K562 (cell line): ENCODE results near the gene ZNF556. TPM values are rescaled to one million over a fixed set of nuclear protein-coding genes. Genes with fewer than 3 reads are reported as not detected.
A peak's percentile ranks its signal among the peaks of the same experiment; 100 is the strongest.

Experiments
- ARID1B ChIP-seq: fragments of 450-650 bp; IDR thresholded peaks from 2 replicates; pipeline ENCODE4 v1.6.1; 2016; ENCODE audit warnings: antibody characterized with exemption, mild to moderate bottlenecking, inconsistent platforms
- BCL6 ChIP-seq: fragments of 250-450 bp; sonication (Bioruptor Pico); IDR thresholded peaks from 2 replicates; pipeline ENCODE4 v1.4.0; 2020
- BRD9 ChIP-seq: fragments of 450-650 bp; IDR thresholded peaks from 2 replicates; pipeline ENCODE4 v1.6.1; 2018; ENCODE audit warnings: low read depth; ENCODE audit not compliant: partially characterized antibody
- E2F6 ChIP-seq, 2 experiments: IDR thresholded peaks; 2 replicates each; pipeline ENCODE4 v1.6.1; 2011; ENCODE audit warnings: borderline replicate concordance in 1 of 2, control low read depth in 1 of 2, low read depth in 1 of 2, low read length in 1 of 2, mild to moderate bottlenecking in 1 of 2, mixed read lengths in 1 of 2, moderate library complexity in 1 of 2; ENCODE audit not compliant: insufficient read depth in 1 of 2, insufficient read length in 1 of 2, poor library complexity in 1 of 2, severe bottlenecking in 1 of 2; ENCODE audit errors: extremely low read depth in 1 of 2
- E2F8 ChIP-seq: fragments of 450-650 bp; IDR thresholded peaks from 2 replicates; pipeline ENCODE4 v1.7.1; 2018; ENCODE audit warnings: mild to moderate bottlenecking, low read depth; ENCODE audit not compliant: partially characterized antibody
- EP300 ChIP-seq: IDR thresholded peaks from 2 replicates; pipeline ENCODE4 v1.6.1; 2012; ENCODE audit warnings: low read length, improper control_type of control experiment
- FOSL1 ChIP-seq: fragments of 200-800 bp; sonication (Bioruptor generic); conservative IDR thresholded peaks from 2 replicates; pipeline ENCODE4 v1.6.1; 2016; ENCODE audit warnings: missing genetic modification characterization, missing compliant biosample characterization
- HMG20B ChIP-seq: fragments of 250-450 bp; sonication (Bioruptor Pico); IDR thresholded peaks from 2 replicates; pipeline ENCODE4 v1.5.0; 2021; ENCODE audit warnings: mild to moderate bottlenecking
- HNRNPH1 ChIP-seq: fragments of 200-400 bp; formaldehyde crosslinking; optimal IDR thresholded peaks from 2 replicates; pipeline ENCODE3; 2017; ENCODE audit warnings: low read depth, mild to moderate bottlenecking, low read length, moderate library complexity
- MAFG ChIP-seq: fragments of 450-650 bp; conservative IDR thresholded peaks from 2 replicates; pipeline ENCODE4 v1.6.1; 2016; ENCODE audit warnings: missing genetic modification characterization, missing compliant biosample characterization
- MBD2 ChIP-seq: sonication (generic); IDR thresholded peaks from 2 replicates; pipeline ENCODE4 v1.6.1; 2016; ENCODE audit warnings: low read depth, borderline replicate concordance
- MCM5 ChIP-seq: fragments of 450-650 bp; IDR thresholded peaks from 2 replicates; pipeline ENCODE4 v1.6.1; 2016; ENCODE audit warnings: low read depth
- MTF1 ChIP-seq: fragments of 250-450 bp; sonication (Bioruptor Pico); IDR thresholded peaks from 2 replicates; pipeline ENCODE4 v1.9.0; 2021; ENCODE audit warnings: moderate library complexity, mild to moderate bottlenecking, inconsistent platforms, borderline replicate concordance
- NFATC3 ChIP-seq: fragments of 450-650 bp; IDR thresholded peaks from 2 replicates; pipeline ENCODE4 v1.6.1; 2017; ENCODE audit warnings: mild to moderate bottlenecking
- NR2C1 ChIP-seq, 2 experiments: fragments of 450-650 bp; IDR thresholded peaks; 2 replicates each; pipeline ENCODE4 v1.6.1; 2017; ENCODE audit warnings: mild to moderate bottlenecking in 2 of 2, antibody characterized with exemption in 1 of 2, inconsistent platforms in 1 of 2, missing compliant biosample characterization in 1 of 2, missing genetic modification characterization in 1 of 2
- RBM34 ChIP-seq: fragments of 200-400 bp; formaldehyde crosslinking; IDR thresholded peaks from 2 replicates; pipeline ENCODE4 v1.6.1; 2018; ENCODE audit warnings: low read length, borderline replicate concordance; ENCODE audit not compliant: insufficient read depth
- SLC30A9 ChIP-seq: fragments of 250-450 bp; sonication (Bioruptor Pico); IDR thresholded peaks from 2 replicates; pipeline ENCODE4 v1.8.0; 2022; ENCODE audit warnings: mild to moderate bottlenecking, moderate library complexity
- SMARCB1 ChIP-seq: IDR thresholded peaks from 2 replicates; pipeline ENCODE4 v1.6.1; 2011; ENCODE audit warnings: improper control_type of control experiment, low read depth; ENCODE audit not compliant: insufficient read length
- ZBTB11 ChIP-seq, 3 experiments: fragments of 200-800 bp in 1 of 3; fragments of 250-450 bp in 1 of 3; fragments of 450-650 bp in 1 of 3; sonication (Bioruptor Pico) in 1 of 3; sonication (Bioruptor generic) in 1 of 3; formaldehyde crosslinking in 1 of 3; IDR thresholded peaks; 2 replicates each; pipeline versions ENCODE4 v1.6.1 to v1.8.0; 2016 to 2022; ENCODE audit warnings: mild to moderate bottlenecking in 2 of 3, missing genetic modification characterization in 2 of 3, missing compliant biosample characterization in 1 of 3, moderate library complexity in 1 of 3
- ZNF253 ChIP-seq: fragments of 250-450 bp; sonication (Bioruptor Pico); conservative IDR thresholded peaks from 2 replicates; pipeline ENCODE4 v1.6.1; 2021; ENCODE audit warnings: mild to moderate bottlenecking
- ZNF431 ChIP-seq: sonication (generic); formaldehyde crosslinking; IDR thresholded peaks from 2 replicates; pipeline ENCODE4 v1.8.0; 2022; ENCODE audit warnings: mild to moderate bottlenecking, missing genetic modification reagents
- polyA plus RNA-seq, 8 experiments: library from polyadenylated mRNA; depleted of rRNA in 4 of 8; stranded (reverse) in 5 of 8; unstranded in 3 of 8; fragments of >200 nt; fragmentation: Nextera tagmentation in 2 of 8; fragmentation: Illumina TruSeq in 1 of 8; extraction: Ambion mirVana in 2 of 8; extraction: Trizol in 1 of 8; gene quantifications; 2 replicates each; pipeline versions ENCODE4 v1.2.1 to v1.2.3, GENCODE V29; 2011 to 2014; ENCODE audit warnings: inconsistent platforms in 1 of 8, missing spikeins in 1 of 8
- total RNA-seq, 7 experiments: library from RNA; depleted of rRNA in 6 of 7; stranded (reverse); fragments of >200 nt in 6 of 7; fragmentation: Illumina TruSeq in 2 of 7; extraction: Trizol in 2 of 7; gene quantifications; 2 replicates each; pipeline versions ENCODE4 v1.2.1 to v1.2.3, GENCODE V29; 2011 to 2021; ENCODE audit warnings: low replicate concordance in 1 of 7

The ZNF556 gene
- total and polyA plus RNA-seq, 9 of the 15 experiments (the other 6 are each of a cell fraction or from before 2014, with no cell fraction given), result 0.01 to 0.36 (median 0.10) TPM; not detected in 1

GRCh38 chr19:2819540-2820111, 47.5 kb upstream of the ZNF556 start, which contains the start of gene ZNF554 (continued):
- TF ChIP-seq ZBTB11 (CRISPR knock-in tag; IDR thresholded peaks at IDR 0.05) (peak in 1 of 3 experiments; percentile 52; a peak in 1 of 6 replicates), RBM34 (no peak), E2F6 (IDR thresholded peaks at IDR 0.05; ENCODE audit: borderline replicate concordance in 1 of 2, extremely low read depth in 1 of 2, insufficient read depth in 1 of 2, insufficient read length in 1 of 2, low read depth in 1 of 2, low read length in 1 of 2, poor library complexity in 1 of 2, severe bottlenecking in 1 of 2) (peak in 1 of 2 experiments; percentile 39), NFATC3 (no peak), MCM5 (no peak), HNRNPH1 (no peak), BRD9 (no peak), ZNF253 (CRISPR knock-in tag) (no peak), MBD2 (peak; percentile 84), FOSL1 (tag) (peak; percentile 54), BCL6 (CRISPR knock-in tag) (no peak), ZNF431 (CRISPR knock-in tag) (peak; percentile 66; the same call in 1 of the 2 replicates), SLC30A9 (CRISPR knock-in tag) (no peak), EP300 (peak; percentile 45; the same call in 1 of the 2 replicates), SMARCB1 (no peak), MAFG (tag) (no peak), E2F8 (no peak), MTF1 (CRISPR knock-in tag) (no peak; the same call in 1 of the 2 replicates), HMG20B (CRISPR knock-in tag) (no peak), ARID1B (no peak), NR2C1 (IDR thresholded peaks at IDR 0.05) (peak; percentile 66; the same call in 1 of the 2 replicates), NR2C1 (tag; IDR thresholded peaks at IDR 0.05) (peak; percentile 84)
